ENCODE measurements around the gene KDM3A.

DNA sequence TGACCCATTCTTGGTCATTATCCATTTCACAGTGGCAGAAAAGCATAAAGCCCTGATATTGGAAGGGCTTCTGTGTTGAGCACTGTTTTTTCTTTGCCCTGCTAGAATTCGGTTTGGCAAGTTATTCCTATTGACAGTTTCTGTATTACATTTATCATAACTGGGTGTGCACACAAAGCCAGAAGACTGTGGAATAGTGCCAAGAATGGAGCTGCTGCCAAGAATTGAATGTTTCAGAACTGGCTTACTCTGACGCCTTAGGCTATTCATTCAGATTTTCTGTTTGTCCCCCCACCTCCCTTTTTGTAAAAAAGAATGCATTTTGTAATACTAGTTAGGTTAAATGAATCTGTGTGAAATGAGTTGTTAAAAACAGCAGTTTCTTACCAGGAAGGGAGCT, 12.7 kb downstream of the KDM3A start:
- TF ChIP-seq CTCF (conservative IDR thresholded peaks at IDR 0.05) (no peak), EZH2 (IDR thresholded peaks at IDR 0.05; ENCODE audit: low read depth) (no peak)

Measured in PC-9 (cell line).